Measurements from ENCODE around the gene HOXA1.

The HOXA1 gene

DNA sequence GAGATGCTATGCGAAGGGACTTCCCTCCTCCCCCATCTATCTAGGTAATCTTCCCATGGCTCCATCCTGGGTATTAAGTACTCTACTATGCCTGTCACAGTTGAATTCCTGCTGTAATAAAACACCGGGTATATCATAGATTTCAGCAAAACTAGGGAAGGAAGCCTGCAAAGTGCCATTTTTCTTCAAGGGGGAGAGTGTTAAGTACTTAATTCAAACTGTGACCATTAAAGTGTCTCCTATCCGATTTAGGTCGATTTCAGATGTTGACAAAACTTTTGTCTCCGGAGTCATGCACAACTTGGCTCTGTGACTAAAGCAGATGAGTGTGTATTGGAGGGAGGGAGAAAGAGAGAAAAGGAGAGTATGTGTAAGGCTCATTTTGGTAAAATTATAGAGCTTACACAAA lies 30.2 kb upstream of the HOXA1 start:
- no peaks in the 10 kb centered on the region for H3K36me3 Mint-ChIP-seq (ENCODE audit: low read depth)
- H3K4me1 Mint-ChIP-seq (ENCODE audit: low read depth): no peaks in the 10 kb centered on the region
- peaks cover 33% of the 10 kb centered on the region for H3K27me3 Mint-ChIP-seq (ENCODE audit: low read depth)

DNA sequence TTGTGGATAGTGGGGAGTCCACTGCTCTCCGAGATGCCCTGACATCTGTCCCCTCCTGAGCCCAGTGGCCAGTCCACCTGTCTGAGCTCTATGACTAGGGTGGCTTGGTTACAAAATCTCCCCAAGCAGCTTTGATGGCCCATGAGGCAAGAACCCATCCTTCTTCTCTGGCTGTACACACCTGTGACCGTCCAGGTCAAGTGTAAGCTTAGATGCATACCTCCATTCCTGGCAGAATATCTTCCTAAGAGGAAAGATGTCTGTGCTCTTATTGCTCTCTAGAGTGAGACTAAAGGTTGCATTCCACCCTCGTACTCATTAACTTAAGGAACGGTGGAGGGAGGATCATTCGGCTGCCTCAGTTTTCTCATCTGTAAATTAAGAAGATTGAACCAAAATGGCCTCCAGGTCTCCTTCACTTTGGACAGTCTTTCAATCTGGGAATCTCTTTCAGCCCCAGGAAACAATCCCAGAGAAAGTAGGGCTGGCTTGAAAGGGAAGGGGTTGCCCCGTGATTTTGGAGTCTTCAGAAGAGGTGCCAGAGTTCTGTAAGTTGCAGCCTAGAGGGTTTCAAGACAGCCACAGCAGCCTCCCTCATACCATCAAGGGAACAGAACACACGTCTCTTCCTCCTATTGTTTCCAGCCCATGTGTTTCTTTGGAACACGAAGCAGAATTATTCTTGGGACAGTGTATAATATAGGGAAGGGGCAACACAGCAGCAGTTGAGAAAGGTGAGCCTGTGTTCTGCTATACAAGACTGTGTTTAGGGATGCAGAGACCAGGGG lies 29.3 kb upstream of the HOXA1 start:
- no peak overlapping the region for H3K4me3 Mint-ChIP-seq
- no peaks in the 10 kb centered on the region for H3K9me3 Mint-ChIP-seq
- H3K27ac Mint-ChIP-seq: no peak overlapping the region
- peaks cover 33% of the 10 kb centered on the region for H3K27me3 Mint-ChIP-seq (ENCODE audit: low read depth)
- H3K36me3 Mint-ChIP-seq (ENCODE audit: low read depth): no peaks in the 10 kb centered on the region
- no peaks in the 10 kb centered on the region for H3K4me1 Mint-ChIP-seq (ENCODE audit: low read depth)
- DNase-seq (ENCODE audit: low spot score): no peak

More for the DNA sequence above, 30.2 kb upstream of the HOXA1 start:
- no peak overlapping the region for H3K27ac Mint-ChIP-seq
- no peak for DNase-seq (ENCODE audit: low spot score)
- no peaks in the 10 kb centered on the region for H3K9me3 Mint-ChIP-seq
- no peak overlapping the region for H3K4me3 Mint-ChIP-seq

GRCh38 chr7:27124096-27124901 lies 28.5 kb upstream of the HOXA1 start:
- Mint-ChIP-seq H3K4me1 (ENCODE audit: low read depth) (no peaks in the 10 kb centered on the region), H3K27me3 (ENCODE audit: low read depth) (peaks cover 29% of the 10 kb centered on the region)

GRCh38 chr7:27123477-27124053 lies 27.8 kb upstream of the HOXA1 start:
- H3K36me3 Mint-ChIP-seq (ENCODE audit: low read depth): no peaks in the 10 kb centered on the region
- H3K4me1 Mint-ChIP-seq (ENCODE audit: low read depth): no peaks in the 10 kb centered on the region
- H3K27ac Mint-ChIP-seq: no peak overlapping the region
- H3K9me3 Mint-ChIP-seq: no peaks in the 10 kb centered on the region
- no peak for DNase-seq (ENCODE audit: low spot score)
- peaks cover 25% of the 10 kb centered on the region for H3K27me3 Mint-ChIP-seq (ENCODE audit: low read depth)
- no peak overlapping the region for H3K4me3 Mint-ChIP-seq

More at GRCh38 chr7:27124096-27124901, 28.5 kb upstream of the HOXA1 start:
- Mint-ChIP-seq H3K27ac (no peak overlapping the region), H3K4me3 (no peak overlapping the region), H3K36me3 (ENCODE audit: low read depth) (no peaks in the 10 kb centered on the region), H3K9me3 (no peaks in the 10 kb centered on the region)
- DNase-seq (ENCODE audit: low spot score): no peak

DNA sequence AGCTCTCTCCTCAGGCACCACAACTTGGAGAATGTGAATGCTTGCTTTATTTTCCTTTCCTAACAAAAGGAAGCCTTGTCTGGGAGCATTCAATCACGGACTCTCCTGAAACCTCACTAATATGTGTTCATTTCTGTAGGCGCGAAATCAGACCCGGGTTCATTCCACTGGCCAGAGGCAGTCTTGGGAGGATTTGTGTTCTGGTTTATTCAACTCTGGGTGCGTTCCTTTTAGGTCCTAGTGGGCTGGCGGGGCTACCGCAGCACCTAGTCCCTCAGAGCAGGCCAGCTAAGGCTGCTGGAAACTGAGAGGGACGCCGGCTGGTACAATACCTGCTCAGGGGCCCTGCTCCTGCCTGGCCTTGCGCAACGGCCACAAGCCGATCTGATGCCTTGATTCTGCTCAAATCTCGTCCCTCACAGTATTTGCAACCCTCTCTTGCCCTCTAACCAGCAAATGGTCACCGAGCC lies 27.2 kb upstream of the HOXA1 start:
- Mint-ChIP-seq H3K4me3 (no peak overlapping the region), H3K4me1 (ENCODE audit: low read depth) (no peaks in the 10 kb centered on the region), H3K27me3 (ENCODE audit: low read depth) (peaks cover 25% of the 10 kb centered on the region), H3K27ac (no peak overlapping the region), H3K9me3 (no peaks in the 10 kb centered on the region), H3K36me3 (ENCODE audit: low read depth) (no peaks in the 10 kb centered on the region)
- DNase-seq (ENCODE audit: low spot score): no peak

DNA sequence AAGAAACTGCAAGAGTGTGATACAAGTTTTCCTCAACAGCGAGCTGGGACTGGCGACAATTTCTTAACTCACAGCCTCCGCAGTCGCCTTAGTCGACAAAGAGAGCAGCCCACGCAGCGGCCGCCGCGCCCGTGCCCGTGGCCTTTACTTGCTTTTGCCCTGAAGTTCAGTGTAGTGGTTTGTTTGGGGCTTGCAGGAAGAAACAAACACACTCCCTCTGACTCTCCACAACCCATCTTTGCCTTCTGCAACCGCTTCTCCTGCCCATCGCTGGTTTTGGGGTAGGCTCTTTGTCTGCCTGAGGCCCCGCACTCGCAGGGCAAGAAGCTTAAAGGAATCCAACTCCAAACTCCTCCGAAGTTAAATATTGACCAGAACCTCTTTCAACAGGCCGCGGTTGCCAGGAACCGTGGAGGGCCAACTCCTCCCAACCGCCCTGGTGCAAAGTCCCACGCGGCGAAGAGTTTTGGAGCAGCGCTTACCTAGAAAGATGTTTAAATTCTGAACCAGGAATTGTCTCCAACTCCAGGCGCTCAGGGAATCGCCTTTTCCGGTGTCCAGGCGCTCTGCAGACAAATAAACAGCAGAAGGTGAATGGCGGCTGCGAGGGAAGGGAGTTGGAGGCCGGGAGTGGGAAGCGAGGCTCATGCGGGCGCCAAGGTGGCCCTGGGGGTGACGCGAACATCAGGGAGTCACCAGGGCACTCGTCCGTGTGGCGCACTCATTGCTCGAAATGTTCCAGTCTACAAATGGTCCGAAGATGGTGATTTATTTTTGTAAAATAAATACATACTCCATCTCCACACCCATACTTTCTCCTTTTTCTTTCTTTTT lies 26.5 kb upstream of the HOXA1 start:
- no peaks in the 10 kb centered on the region for H3K9me3 Mint-ChIP-seq
- no peaks in the 10 kb centered on the region for H3K36me3 Mint-ChIP-seq (ENCODE audit: low read depth)
- no peak overlapping the region for H3K4me3 Mint-ChIP-seq
- peaks cover 20% of the 10 kb centered on the region for H3K27me3 Mint-ChIP-seq (ENCODE audit: low read depth)
- H3K27ac Mint-ChIP-seq: no peak overlapping the region
- no peak for DNase-seq (ENCODE audit: low spot score)
- no peaks in the 10 kb centered on the region for H3K4me1 Mint-ChIP-seq (ENCODE audit: low read depth)

GRCh38 chr7:27121684-27122076 lies 25.9 kb upstream of the HOXA1 start:
- H3K4me1 Mint-ChIP-seq (ENCODE audit: low read depth): no peaks in the 10 kb centered on the region
- no peaks in the 10 kb centered on the region for H3K9me3 Mint-ChIP-seq
- H3K27ac Mint-ChIP-seq: no peak overlapping the region

DNA sequence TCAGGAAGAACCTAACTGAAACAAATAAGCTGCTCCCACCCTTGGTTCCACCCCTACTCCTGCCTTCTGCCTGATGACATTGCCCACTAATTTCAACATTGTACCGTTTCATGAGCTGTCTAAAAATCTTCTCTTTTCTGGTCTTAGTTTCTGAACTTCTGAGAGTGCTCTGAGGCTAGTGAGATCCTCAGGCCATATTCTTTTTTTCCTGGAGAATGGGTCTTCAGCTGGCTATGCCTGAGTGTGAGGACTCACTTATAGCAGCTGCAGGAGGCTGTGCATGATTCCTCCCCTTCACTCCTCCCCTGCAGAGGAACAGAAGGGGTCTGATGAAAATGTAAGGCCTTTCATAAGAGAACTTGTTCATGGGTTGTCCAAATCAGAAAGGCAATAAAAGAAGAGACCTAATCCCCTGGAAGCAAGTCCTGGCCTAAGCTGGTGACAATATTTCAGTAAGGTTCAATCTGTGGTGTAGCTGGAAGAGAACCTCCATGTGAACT lies 23.7 kb upstream of the HOXA1 start:
- H3K27ac Mint-ChIP-seq: no peak overlapping the region
- H3K36me3 Mint-ChIP-seq (ENCODE audit: low read depth): no peaks in the 10 kb centered on the region
- DNase-seq (ENCODE audit: low spot score): no peak
- H3K4me3 Mint-ChIP-seq: no peak overlapping the region
- H3K4me1 Mint-ChIP-seq (ENCODE audit: low read depth): no peaks in the 10 kb centered on the region
- no peaks in the 10 kb centered on the region for H3K27me3 Mint-ChIP-seq (ENCODE audit: low read depth)
- no peaks in the 10 kb centered on the region for H3K9me3 Mint-ChIP-seq

More at GRCh38 chr7:27121684-27122076, 25.9 kb upstream of the HOXA1 start:
- Mint-ChIP-seq H3K27me3 (ENCODE audit: low read depth) (peaks cover 13% of the 10 kb centered on the region), H3K4me3 (no peak overlapping the region), H3K36me3 (ENCODE audit: low read depth) (no peaks in the 10 kb centered on the region)
- no peak for DNase-seq (ENCODE audit: low spot score)

DNA sequence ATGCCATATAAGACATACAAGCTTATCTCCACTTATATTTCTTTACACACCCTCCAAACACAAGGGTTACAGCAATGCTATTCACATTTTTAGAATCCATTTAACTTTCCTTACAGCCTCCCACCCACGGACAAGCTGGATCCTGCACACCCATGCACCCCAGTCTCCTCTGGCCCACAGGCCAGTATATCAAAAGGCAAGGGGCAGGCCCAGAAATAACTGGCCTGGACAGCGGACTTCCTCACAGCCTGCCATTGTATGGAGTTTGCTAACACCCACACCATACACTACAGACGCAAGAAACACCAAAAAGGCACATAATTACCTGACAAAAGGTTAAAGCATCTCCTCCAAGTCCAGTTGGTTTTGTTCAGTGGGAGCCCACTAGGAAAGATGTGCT lies 22.8 kb upstream of the HOXA1 start:
- Mint-ChIP-seq H3K9me3 (no peaks in the 10 kb centered on the region), H3K27ac (no peak overlapping the region), H3K27me3 (ENCODE audit: low read depth) (no peaks in the 10 kb centered on the region), H3K4me1 (ENCODE audit: low read depth) (no peaks in the 10 kb centered on the region), H3K4me3 (no peak overlapping the region), H3K36me3 (ENCODE audit: low read depth) (no peaks in the 10 kb centered on the region)
- DNase-seq (ENCODE audit: low spot score): no peak

- Mint-ChIP-seq H3K9me3 (no peaks in the 10 kb centered on the region), H3K27me3 (ENCODE audit: low read depth) (no peaks in the 10 kb centered on the region), H3K4me1 (ENCODE audit: low read depth) (no peaks in the 10 kb centered on the region), H3K4me3 (no peak overlapping the region), H3K36me3 (ENCODE audit: low read depth) (no peaks in the 10 kb centered on the region), H3K27ac (no peak overlapping the region)
- no peak for DNase-seq (ENCODE audit: low spot score)
Measured at GRCh38 chr7:27117887-27118491, 22.2 kb upstream of the HOXA1 start.

- Mint-ChIP-seq H3K36me3 (ENCODE audit: low read depth) (no peaks in the 10 kb centered on the region), H3K27me3 (ENCODE audit: low read depth) (no peaks in the 10 kb centered on the region), H3K4me1 (ENCODE audit: low read depth) (no peaks in the 10 kb centered on the region), H3K9me3 (no peaks in the 10 kb centered on the region), H3K27ac (no peak overlapping the region), H3K4me3 (no peak overlapping the region)
- no peak for DNase-seq (ENCODE audit: low spot score)
Measured at GRCh38 chr7:27116962-27117886, 21.4 kb upstream of the HOXA1 start.
